Esophagus squamous epithelium (tissue), 5 donors: Measurements from ENCODE around the gene UBE3B. TPM values are rescaled to one million over a fixed set of nuclear protein-coding genes. Genes with fewer than 3 reads are reported as not detected.

Source experiments
- DNase-seq: peaks from one replicate; lab custom pipeline; 2025; lab: John Stamatoyannopoulos, UW
- H3K27ac ChIP-seq, 4 donors: fragments of 200-600 bp; sonication (generic); one replicate each; pipeline ENCODE4 v1.5.1; 2016 to 2019; ENCODE audit warnings: mild to moderate bottlenecking in 1 of 4
- H3K27me3 ChIP-seq, 4 donors: fragments of 200-600 bp; sonication (generic); 1 replicate in 3 of 4; 2 replicates in 1 of 4; pipeline versions ENCODE4 v1.5.1 to v1.6.0; 2017 to 2021; ENCODE audit warnings: antibody characterized with exemption in 1 of 4
- H3K36me3 ChIP-seq, 3 donors: fragments of 200-600 bp; sonication (generic); one replicate each; pipeline ENCODE4 v1.5.1; 2016 to 2019
- H3K4me1 ChIP-seq, 3 donors: fragments of 200-600 bp; sonication (generic); one replicate each; pipeline ENCODE4 v1.5.1; 2017 to 2019
- H3K4me3 ChIP-seq, 4 donors: fragments of 200-600 bp; sonication (generic); 1 replicate in 3 of 4; 2 replicates in 1 of 4; pipeline ENCODE4 v1.5.1; 2016 to 2019; ENCODE audit warnings: mild to moderate bottlenecking in 2 of 4, moderate library complexity in 1 of 4
- H3K9me3 ChIP-seq, 3 donors: fragments of 200-600 bp; sonication (generic); one replicate each; pipeline ENCODE4 v1.5.1; 2016 to 2019
- CTCF ChIP-seq, 6 experiments: fragments of 450-650 bp in 4 of 6; fragments of 200-600 bp in 2 of 6; sonication (generic) in 2 of 6; IDR thresholded peaks; one replicate each; pipeline ENCODE4 v1.5.1; 2016 to 2019; ENCODE audit warnings: antibody characterized with exemption in 6 of 6, mild to moderate bottlenecking in 4 of 6, moderate library complexity in 4 of 6
- POLR2A ChIP-seq, 4 donors: fragments of 450-650 bp; IDR thresholded peaks; one replicate each; pipeline ENCODE4 v1.6.1; 2017; ENCODE audit warnings: antibody characterized with exemption in 4 of 4, mild to moderate bottlenecking in 4 of 4, moderate library complexity in 3 of 4
- WGBS, 2 donors: methylation state at CpG; one replicate each; pipeline ENCODE4 v1.1.5; 2018; 5-methylcytosine and 5-hydroxymethylcytosine counted together
- intact Hi-C: fragments of 100-400 bp; cut with DNase I; formaldehyde crosslinking; loops from one replicate; pipeline ENCODE4 v1.15.0; 2022
- total RNA-seq, 4 donors: library from RNA; depleted of rRNA; stranded (reverse); fragments of >200 nt; gene quantifications; one replicate each; pipeline ENCODE4 v1.1.0, GENCODE V29; 2016
- donor health status: DM: yes; HTN: yes; CAD: no.

Gene UBE3B
- total RNA-seq, 4 donors from 2014 or later, result 31.7 to 48.7 (median 37.6) TPM

DNA sequence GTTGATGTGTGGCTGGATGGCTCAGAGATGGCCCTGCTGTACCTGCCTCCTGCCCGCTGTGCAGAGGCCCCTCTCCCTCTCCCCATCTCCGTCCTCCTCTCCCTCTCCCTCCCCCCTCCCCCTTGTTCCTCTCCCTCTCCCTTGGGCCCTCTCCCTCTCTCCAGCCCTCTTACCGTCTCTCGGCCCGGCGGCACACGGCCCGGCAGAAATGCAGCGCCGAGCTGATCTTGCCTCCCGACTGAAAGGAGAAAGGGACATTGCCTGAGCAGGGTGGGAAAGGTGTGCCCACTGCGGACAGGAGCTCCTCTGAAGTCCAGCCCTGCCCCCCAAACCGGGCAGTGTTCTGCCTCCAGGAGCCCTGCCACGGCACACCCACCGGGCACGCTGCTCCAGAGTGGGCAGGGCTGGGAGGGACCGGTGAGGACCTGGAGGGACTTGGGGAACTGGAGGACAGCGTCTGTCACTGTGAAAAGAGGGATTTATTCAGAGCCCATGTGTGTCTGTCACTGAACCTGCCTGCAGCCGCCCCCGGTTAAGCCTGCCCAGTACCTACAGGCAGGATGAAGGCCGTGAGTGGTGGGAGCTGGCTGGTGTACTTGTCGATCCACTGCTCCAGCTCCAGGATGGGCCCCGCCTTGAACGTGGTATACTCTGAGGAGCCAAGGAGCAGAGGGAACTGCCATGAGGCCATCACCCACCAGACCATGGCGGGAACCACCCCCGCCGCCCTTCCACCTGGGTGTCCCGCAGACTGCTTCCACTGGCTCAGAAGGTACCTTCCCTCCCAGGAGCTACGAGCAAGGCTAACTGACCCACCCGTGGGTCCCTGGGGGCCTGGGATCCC, 83.7 kb downstream of the UBE3B start:
- no peak for TF ChIP-seq CTCF (IDR thresholded peaks at IDR 0.05)
- no peak for TF ChIP-seq POLR2A (IDR thresholded peaks at IDR 0.05)
- no peak for DNase-seq
- H3K9me3 ChIP-seq, result no peaks in the 10 kb centered on the region
- H3K36me3 ChIP-seq, result peaks cover 0 to 91% (median 8%) of the 10 kb centered on the region in 3 donors
- H3K4me3 ChIP-seq, result no peak overlapping the region
- H3K27ac ChIP-seq, result no peak overlapping the region
- WGBS, 2 donors, result 65 to 96% methylated on average over 2 to 5 of the region's 30 CpGs
- intact Hi-C loops, result no loop called here
- no peaks in the 10 kb centered on the region for H3K27me3 ChIP-seq
- H3K4me1 ChIP-seq, result peaks cover 0 to 21% (median 0%) of the 10 kb centered on the region in 3 donors

- Histone ChIP-seq H3K9me3 (no peaks in the 10 kb centered on the region), H3K4me1 (peaks cover 0 to 20% (median 0%) of the 10 kb centered on the region in 3 donors), H3K27me3 (no peaks in the 10 kb centered on the region), H3K4me3 (no peak overlapping the region), H3K27ac (no peak overlapping the region), H3K36me3 (peaks cover 0 to 96% (median 8%) of the 10 kb centered on the region in 3 donors)
- no peak for DNase-seq
- TF ChIP-seq CTCF (IDR thresholded peaks at IDR 0.05), result no peak
- no peak for TF ChIP-seq POLR2A (IDR thresholded peaks at IDR 0.05)
- 92 to 100% methylated on average over 5 to 9 of the region's 10 CpGs for WGBS, 2 donors
- intact Hi-C loops, result no loop called here
These were observed 84.2 kb downstream of the UBE3B start for GRCh38 chr12:109561711-109562030.

DNA sequence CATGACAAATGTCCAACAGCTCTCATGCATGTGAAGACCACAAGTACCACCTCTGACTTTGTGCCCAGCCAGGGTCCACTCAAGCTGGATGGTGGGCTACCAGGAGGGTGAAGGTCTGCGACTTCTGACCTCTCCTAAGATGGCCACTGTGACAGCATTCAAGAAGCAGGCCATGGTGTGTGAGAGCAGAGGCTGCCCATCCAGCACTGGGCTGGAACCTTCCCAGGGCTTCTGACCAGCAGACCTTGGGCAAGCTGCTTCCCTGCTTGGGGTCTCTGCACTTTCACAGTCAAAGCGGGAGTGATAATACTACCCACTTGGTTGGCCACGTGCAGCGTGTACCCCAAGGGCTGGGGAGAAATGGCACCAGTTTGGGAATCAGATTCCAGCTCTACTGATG, 85.4 kb downstream of the UBE3B start:
- peaks cover 0 to 10% (median 0%) of the 10 kb centered on the region in 3 donors for H3K4me1 ChIP-seq
- H3K9me3 ChIP-seq, result no peaks in the 10 kb centered on the region
- no peak for TF ChIP-seq POLR2A (IDR thresholded peaks at IDR 0.05)
- H3K27me3 ChIP-seq, result no peaks in the 10 kb centered on the region
- DNase-seq, result no peak
- H3K27ac ChIP-seq, result no peak overlapping the region
- H3K4me3 ChIP-seq, result no peak overlapping the region
- H3K36me3 ChIP-seq, result peaks cover 0 to 98% (median 8%) of the 10 kb centered on the region in 3 donors
- intact Hi-C loops, result no loop called here
- WGBS, 2 donors, result 82 to 90% methylated on average over 3 to 4 of the region's 4 CpGs

DNA sequence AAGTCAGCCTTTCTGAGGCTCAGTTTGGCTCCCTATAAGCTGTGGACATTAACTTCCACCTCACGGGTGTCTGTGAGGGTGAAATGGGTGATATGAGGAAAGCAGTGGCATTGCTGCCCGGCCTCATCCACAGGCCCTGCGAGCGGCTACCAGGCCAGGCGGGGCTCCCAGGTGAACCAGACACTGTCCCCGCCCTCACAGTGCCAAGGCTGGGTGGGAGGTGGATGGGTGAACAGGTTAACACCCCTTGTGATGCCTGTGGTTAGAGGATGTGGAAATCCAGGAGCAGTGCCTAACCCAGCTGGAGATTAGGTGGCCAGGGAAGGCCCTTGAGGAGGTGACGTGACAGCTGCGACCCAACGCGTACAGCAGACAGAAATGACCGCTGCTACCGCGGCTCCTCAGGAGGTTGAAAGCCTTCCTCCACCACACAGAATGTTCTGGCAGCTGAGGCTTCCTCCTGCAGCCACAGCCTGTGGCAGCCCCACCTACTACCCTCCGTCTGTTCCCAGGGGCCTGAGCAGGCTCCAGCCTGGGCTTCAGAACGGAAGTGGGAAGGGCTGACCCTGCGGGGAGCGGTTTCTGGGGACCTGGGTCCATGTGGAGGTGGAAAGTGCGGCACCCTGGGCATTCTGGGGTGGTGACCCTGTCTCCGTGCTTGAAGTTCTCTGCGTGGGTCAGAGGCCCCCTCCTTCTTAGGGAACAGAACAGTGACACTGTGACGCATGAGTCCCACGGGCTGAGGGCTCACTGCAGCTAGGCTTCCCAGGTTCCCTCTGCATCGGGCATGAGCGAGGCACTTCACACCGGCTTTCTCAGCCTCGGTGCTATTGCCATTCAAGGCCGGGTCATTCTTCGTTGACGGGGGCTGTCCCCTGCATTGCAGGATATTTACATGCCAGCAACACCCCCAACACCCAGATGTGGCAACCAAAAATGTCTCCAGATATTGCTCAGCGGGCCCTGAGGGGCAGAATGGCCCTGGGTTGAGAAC, 86.2 kb downstream of the UBE3B start:
- H3K9me3 ChIP-seq, result no peaks in the 10 kb centered on the region
- H3K27me3 ChIP-seq, result no peaks in the 10 kb centered on the region
- WGBS, 2 donors, result 85 to 89% methylated on average over 8 to 10 of the region's 30 CpGs
- no peak overlapping the region for H3K4me3 ChIP-seq
- no peak overlapping the region for H3K27ac ChIP-seq
- intact Hi-C loops, result no loop called here
- TF ChIP-seq POLR2A (IDR thresholded peaks at IDR 0.05) (no peak), CTCF (IDR thresholded peaks at IDR 0.05) (no peak)
- peaks cover 0 to 3% (median 0%) of the 10 kb centered on the region in 3 donors for H3K4me1 ChIP-seq
- DNase-seq, result no peak
- peaks cover 0 to 98% (median 8%) of the 10 kb centered on the region in 3 donors for H3K36me3 ChIP-seq

- H3K36me3 ChIP-seq, result peaks cover 0 to 100% (median 8%) of the 10 kb centered on the region in 3 donors
- H3K27me3 ChIP-seq, result no peaks in the 10 kb centered on the region
- no peak overlapping the region for H3K27ac ChIP-seq
- no peaks in the 10 kb centered on the region for H3K9me3 ChIP-seq
- intact Hi-C loops, result no loop called here
- no peaks in the 10 kb centered on the region for H3K4me1 ChIP-seq
- no peak for DNase-seq
- TF ChIP-seq POLR2A (IDR thresholded peaks at IDR 0.05) (no peak), CTCF (IDR thresholded peaks at IDR 0.05) (no peak)
- 75 to 92% methylated on average over 4 to 5 of the region's 8 CpGs for WGBS, 2 donors
- no peak overlapping the region for H3K4me3 ChIP-seq
These were observed 89.0 kb downstream of the UBE3B start for GRCh38 chr12:109566424-109566823.
